Small intestine (tissue), 7 donors: ENCODE results near the gene GABRG3. TPM values are rescaled to one million over a fixed set of nuclear protein-coding genes. Genes with fewer than 3 reads are reported as not detected.

ENCODE experiments used
- DNase-seq, 2 donors: peaks; one replicate each; pipeline versions ENCODE4 v3.0.0 to v3.0.0-alpha.2; 2013
- FAIRE-seq: peaks from 2 replicates; lab custom pipeline; 2012; peaks lifted over from hg19 to GRCh38; lab: Jason Lieb, UNC
- H3K27ac ChIP-seq, 3 donors: one replicate each; pipeline ENCODE4 v1.5.1; 2013; ENCODE audit warnings: low read length in 2 of 3, mild to moderate bottlenecking in 2 of 3, control low read depth in 1 of 3, inconsistent platforms in 1 of 3, low read depth in 1 of 3, moderate library complexity in 1 of 3
- H3K27me3 ChIP-seq, 3 donors: one replicate each; pipeline ENCODE4 v1.6.1; 2013; ENCODE audit warnings: low read length in 3 of 3, inconsistent platforms in 1 of 3; ENCODE audit not compliant: control insufficient read depth in 3 of 3, insufficient read depth in 3 of 3
- H3K36me3 ChIP-seq, 3 donors: one replicate each; pipeline ENCODE4 v1.6.1; 2013; ENCODE audit warnings: low read length in 3 of 3, inconsistent platforms in 1 of 3, low read depth in 1 of 3, mild to moderate bottlenecking in 1 of 3, moderate library complexity in 1 of 3; ENCODE audit not compliant: control insufficient read depth in 3 of 3, insufficient read depth in 2 of 3
- H3K4me1 ChIP-seq, 3 donors: one replicate each; pipeline ENCODE4 v1.6.1; 2013; ENCODE audit warnings: low read length in 2 of 3, inconsistent platforms in 1 of 3, low read depth in 1 of 3, mild to moderate bottlenecking in 1 of 3, moderate library complexity in 1 of 3; ENCODE audit not compliant: control insufficient read depth in 3 of 3, insufficient read depth in 2 of 3
- H3K4me3 ChIP-seq, 3 donors: one replicate each; pipeline ENCODE4 v1.5.1; 2013; ENCODE audit warnings: low read length in 3 of 3, control low read depth in 1 of 3, inconsistent platforms in 1 of 3, low read depth in 1 of 3, mild to moderate bottlenecking in 1 of 3, moderate library complexity in 1 of 3
- H3K9me3 ChIP-seq, 2 donors: one replicate each; pipeline ENCODE4 v1.6.1; 2013; ENCODE audit warnings: low read depth in 1 of 2, low read length in 1 of 2; ENCODE audit not compliant: control insufficient read depth in 2 of 2, insufficient read depth in 1 of 2
- WGBS, 3 donors: extraction: QIAGEN DNeasy Blood & Tissue Kit; methylation state at CpG; one replicate each; pipeline ENCODE4 v1.1.7; 2013; 5-methylcytosine and 5-hydroxymethylcytosine counted together
- polyA plus RNA-seq, 4 donors: library from polyadenylated mRNA; stranded (reverse) in 3 of 4; unstranded in 1 of 4; fragments of 200-250 nt in 3 of 4; fragments of 120-200 nt in 1 of 4; gene quantifications; one replicate each; pipeline versions ENCODE4 v1.2.1 to v1.2.3, GENCODE V29; 2013
- donor health status: healthy with polysubstance abuse.
- donor health status: control.
- donor health status: control.
- donor health status: Bipolar disorder and iron deficiency.
- donor health status: healthy.

The GABRG3 gene
- polyA plus RNA-seq, 4 donors = 0.41 TPM; not detected in 3

GRCh38 chr15:27550635-27551034 lies 579.7 kb downstream of the GABRG3 start:
- WGBS, 3 donors = 64 to 70% (median 66%) methylated on average over 6 of the region's 6 CpGs
- no peak overlapping the region for H3K4me3 ChIP-seq
- H3K9me3 ChIP-seq = no peaks in the 10 kb centered on the region
- no peaks in the 10 kb centered on the region for H3K4me1 ChIP-seq
- no peaks in the 10 kb centered on the region for H3K27me3 ChIP-seq
- DNase-seq = no peak
- no peak overlapping the region for H3K27ac ChIP-seq
- FAIRE-seq = no peak
- no peaks in the 10 kb centered on the region for H3K36me3 ChIP-seq

DNA sequence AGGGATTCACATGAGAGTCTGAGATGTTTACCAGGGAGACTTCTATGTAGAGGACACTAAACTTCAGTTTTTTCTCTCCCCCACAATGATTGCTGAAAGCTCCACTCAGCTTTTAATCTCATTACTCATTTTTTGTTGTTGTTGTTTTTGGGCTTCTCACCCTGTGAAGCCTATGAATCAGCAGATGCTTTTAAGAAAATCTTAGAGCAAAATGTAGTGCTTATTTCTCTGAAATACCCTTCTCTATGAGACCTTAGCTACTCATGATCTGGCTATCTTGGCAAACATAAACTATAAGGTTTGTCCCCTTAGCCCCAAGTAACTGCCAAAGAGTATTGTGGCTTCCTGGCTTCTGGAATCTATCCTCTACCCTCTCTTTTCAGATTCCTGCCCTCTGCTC lies 590.8 kb downstream of the GABRG3 start:
- Histone ChIP-seq H3K4me3 (no peak overlapping the region), H3K27me3 (no peaks in the 10 kb centered on the region), H3K27ac (no peak overlapping the region), H3K36me3 (no peaks in the 10 kb centered on the region), H3K4me1 (no peaks in the 10 kb centered on the region), H3K9me3 (no peaks in the 10 kb centered on the region)
- DNase-seq (no peak), FAIRE-seq (no peak)

GRCh38 chr15:27563765-27564370 lies 592.9 kb downstream of the GABRG3 start:
- Histone ChIP-seq H3K36me3 (no peaks in the 10 kb centered on the region), H3K9me3 (no peaks in the 10 kb centered on the region), H3K4me1 (no peaks in the 10 kb centered on the region), H3K27me3 (no peaks in the 10 kb centered on the region), H3K27ac (no peak overlapping the region), H3K4me3 (no peak overlapping the region)
- FAIRE-seq (no peak), DNase-seq (no peak)
- WGBS, 3 donors = 69 to 83% (median 70%) methylated on average over 3 of the region's 3 CpGs

DNA sequence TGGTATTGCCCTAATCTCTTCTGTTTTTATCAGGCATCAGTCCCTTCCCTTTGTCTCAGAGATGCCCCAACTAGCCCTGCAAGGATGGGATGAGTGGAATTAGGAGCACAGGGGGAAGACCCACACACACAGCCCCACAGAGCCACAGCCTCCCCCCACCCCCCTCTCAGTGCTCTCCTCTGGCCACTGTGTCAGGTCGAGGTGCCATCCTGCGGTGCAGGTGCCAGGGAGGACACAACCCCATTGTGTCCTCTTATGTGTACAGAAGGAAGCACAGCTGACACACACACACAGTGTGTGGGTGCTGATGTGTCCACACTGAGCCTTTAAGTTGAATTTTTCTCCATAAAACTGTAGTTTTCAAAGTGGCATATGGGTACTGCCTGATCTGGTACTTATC lies 593.7 kb downstream of the GABRG3 start:
- DNase-seq (no peak), FAIRE-seq (no peak)
- no peak overlapping the region for H3K27ac ChIP-seq
- WGBS, 3 donors = 66 to 85% (median 69%) methylated on average over 2 of the region's 2 CpGs
- H3K27me3 ChIP-seq = no peaks in the 10 kb centered on the region
- H3K36me3 ChIP-seq = no peaks in the 10 kb centered on the region
- H3K4me3 ChIP-seq = no peak overlapping the region
- H3K4me1 ChIP-seq = no peaks in the 10 kb centered on the region
- no peaks in the 10 kb centered on the region for H3K9me3 ChIP-seq

- Histone ChIP-seq H3K36me3 (no peaks in the 10 kb centered on the region), H3K4me1 (no peaks in the 10 kb centered on the region), H3K9me3 (peaks cover 0 to 2% of the 10 kb centered on the region in 2 donors), H3K4me3 (no peak overlapping the region), H3K27me3 (no peaks in the 10 kb centered on the region), H3K27ac (no peak overlapping the region)
- no peak for DNase-seq
- 60 to 62% (median 60%) methylated on average over 4 of the region's 4 CpGs for WGBS, 3 donors
- no peak for FAIRE-seq
Observed at GRCh38 chr15:27570746-27571145, 599.8 kb downstream of the GABRG3 start.

- no peak for DNase-seq
- 58 to 73% (median 67%) methylated on average over 26 of the region's 26 CpGs for WGBS, 3 donors
- no peak overlapping the region for H3K27ac ChIP-seq
- peaks cover 0 to 4% of the 10 kb centered on the region in 2 donors for H3K9me3 ChIP-seq
- H3K4me1 ChIP-seq = no peaks in the 10 kb centered on the region
- H3K4me3 ChIP-seq = no peak overlapping the region
- H3K36me3 ChIP-seq = no peaks in the 10 kb centered on the region
- FAIRE-seq = no peak
- no peaks in the 10 kb centered on the region for H3K27me3 ChIP-seq
Observed at GRCh38 chr15:27573805-27574485, 603.0 kb downstream of the GABRG3 start.

DNA sequence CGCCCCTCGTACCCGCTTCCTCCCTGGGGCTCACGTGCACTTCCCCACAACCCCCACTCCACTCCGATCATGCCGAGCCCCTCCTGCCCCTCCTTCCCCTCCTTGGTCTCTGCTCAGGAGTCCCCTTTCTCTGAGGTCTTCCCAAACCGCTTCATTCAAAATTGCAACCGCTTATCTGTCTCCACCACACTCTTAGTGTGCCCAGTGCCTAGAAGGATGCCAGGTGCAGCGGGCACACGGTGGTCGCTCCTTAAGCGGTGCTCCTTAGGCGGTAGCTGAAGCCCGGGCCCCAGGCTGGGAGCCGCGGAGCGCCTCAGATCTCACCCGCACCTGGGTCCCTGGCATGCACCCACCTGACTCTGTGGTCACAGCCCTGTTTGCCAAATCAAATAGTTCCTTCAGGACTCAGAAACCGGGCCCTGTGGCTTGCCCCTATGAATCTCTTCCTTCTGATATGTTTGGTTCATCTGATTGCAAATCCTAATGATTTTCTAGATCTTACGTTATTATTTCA lies 603.6 kb downstream of the GABRG3 start:
- no peak overlapping the region for H3K4me3 ChIP-seq
- no peaks in the 10 kb centered on the region for H3K4me1 ChIP-seq
- H3K27ac ChIP-seq = no peak overlapping the region
- H3K36me3 ChIP-seq = no peaks in the 10 kb centered on the region
- WGBS, 3 donors = 89 to 94% (median 92%) methylated on average over 20 of the region's 20 CpGs
- DNase-seq (no peak), FAIRE-seq (no peak)
- H3K9me3 ChIP-seq = peaks cover 0 to 4% of the 10 kb centered on the region in 2 donors
- H3K27me3 ChIP-seq = no peaks in the 10 kb centered on the region

DNA sequence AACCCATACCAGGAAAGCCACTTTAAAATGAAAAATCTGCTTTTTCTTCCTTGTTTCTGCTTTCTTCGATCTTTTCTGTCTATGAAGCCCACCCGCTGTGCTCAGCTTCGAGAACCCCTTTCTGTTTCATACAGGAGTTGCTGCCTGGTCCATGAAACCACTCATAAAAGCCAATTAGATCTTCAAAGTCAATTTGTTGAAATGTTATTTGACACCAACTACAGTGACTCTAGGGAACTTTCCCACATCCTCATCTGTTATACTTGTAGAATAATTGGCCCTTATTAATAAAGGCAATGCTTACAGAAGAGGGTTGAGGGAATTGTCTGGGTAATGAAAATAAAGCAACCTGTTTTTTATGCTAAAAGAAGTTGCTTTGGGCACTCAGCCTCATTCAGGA lies 604.5 kb downstream of the GABRG3 start:
- WGBS, 3 donors = 65 to 83% (median 78%) methylated on average over 3 of the region's 3 CpGs
- no peaks in the 10 kb centered on the region for H3K36me3 ChIP-seq
- H3K27ac ChIP-seq = no peak overlapping the region
- no peaks in the 10 kb centered on the region for H3K4me1 ChIP-seq
- peaks cover 0 to 4% of the 10 kb centered on the region in 2 donors for H3K9me3 ChIP-seq
- H3K4me3 ChIP-seq = no peak overlapping the region
- FAIRE-seq (no peak), DNase-seq (no peak)
- H3K27me3 ChIP-seq = no peaks in the 10 kb centered on the region
